ENCODE measurements around the gene SYT2.

The SYT2 gene

GRCh38 chr1:202673531-202673930 lies 36.7 kb downstream of the SYT2 start:
- DNase-seq = no peak

- no peak for DNase-seq
These were observed 38.9 kb downstream of the SYT2 start for GRCh38 chr1:202671399-202671798.

GRCh38 chr1:202665417-202665816 lies 44.8 kb downstream of the SYT2 start:
- DNase-seq = no peak

- no peak for DNase-seq
These were observed 46.2 kb downstream of the SYT2 start for GRCh38 chr1:202664083-202664482.

GRCh38 chr1:202663131-202663530 lies 47.1 kb downstream of the SYT2 start:
- DNase-seq = no peak

- peak; percentile 33 to 41 for DNase-seq
These were observed 48.2 kb downstream of the SYT2 start for GRCh38 chr1:202662081-202662480.

GRCh38 chr1:202661136-202661845 lies 49.0 kb downstream of the SYT2 start:
- peak in 1 of 2 experiments; percentile 27 for DNase-seq

- DNase-seq = no peak
These were observed 50.3 kb downstream of the SYT2 start for GRCh38 chr1:202659974-202660373.

GRCh38 chr1:202659541-202659940 lies 50.7 kb downstream of the SYT2 start:
- DNase-seq = no peak

GRCh38 chr1:202658769-202659168 lies 51.5 kb downstream of the SYT2 start:
- DNase-seq = no peak

- no peak for DNase-seq
These were observed 51.9 kb downstream of the SYT2 start for GRCh38 chr1:202658251-202658759.

- DNase-seq = no peak
These were observed 53.2 kb downstream of the SYT2 start for GRCh38 chr1:202656951-202657646.

- peak in 1 of 2 experiments; percentile 27 for DNase-seq
These were observed 54.2 kb downstream of the SYT2 start for GRCh38 chr1:202656057-202656456.

GRCh38 chr1:202654079-202654478 lies 56.2 kb downstream of the SYT2 start:
- DNase-seq = no peak

GRCh38 chr1:202649553-202650392 lies 60.5 kb downstream of the SYT2 start:
- no peak for DNase-seq

- DNase-seq = no peak
These were observed 61.5 kb downstream of the SYT2 start for GRCh38 chr1:202648605-202649226.

- DNase-seq = no peak
These were observed 65.2 kb downstream of the SYT2 start for GRCh38 chr1:202645097-202645476.

GRCh38 chr1:202644219-202645096 lies 65.8 kb downstream of the SYT2 start:
- no peak for DNase-seq

GRCh38 chr1:202643397-202644218 lies 66.6 kb downstream of the SYT2 start:
- DNase-seq = no peak

- DNase-seq = no peak
These were observed 67.5 kb downstream of the SYT2 start for GRCh38 chr1:202642619-202643291.

All from SHP77 (cell line).